ENCODE results near the gene TRIM9.

TRIM9 gene

DNA sequence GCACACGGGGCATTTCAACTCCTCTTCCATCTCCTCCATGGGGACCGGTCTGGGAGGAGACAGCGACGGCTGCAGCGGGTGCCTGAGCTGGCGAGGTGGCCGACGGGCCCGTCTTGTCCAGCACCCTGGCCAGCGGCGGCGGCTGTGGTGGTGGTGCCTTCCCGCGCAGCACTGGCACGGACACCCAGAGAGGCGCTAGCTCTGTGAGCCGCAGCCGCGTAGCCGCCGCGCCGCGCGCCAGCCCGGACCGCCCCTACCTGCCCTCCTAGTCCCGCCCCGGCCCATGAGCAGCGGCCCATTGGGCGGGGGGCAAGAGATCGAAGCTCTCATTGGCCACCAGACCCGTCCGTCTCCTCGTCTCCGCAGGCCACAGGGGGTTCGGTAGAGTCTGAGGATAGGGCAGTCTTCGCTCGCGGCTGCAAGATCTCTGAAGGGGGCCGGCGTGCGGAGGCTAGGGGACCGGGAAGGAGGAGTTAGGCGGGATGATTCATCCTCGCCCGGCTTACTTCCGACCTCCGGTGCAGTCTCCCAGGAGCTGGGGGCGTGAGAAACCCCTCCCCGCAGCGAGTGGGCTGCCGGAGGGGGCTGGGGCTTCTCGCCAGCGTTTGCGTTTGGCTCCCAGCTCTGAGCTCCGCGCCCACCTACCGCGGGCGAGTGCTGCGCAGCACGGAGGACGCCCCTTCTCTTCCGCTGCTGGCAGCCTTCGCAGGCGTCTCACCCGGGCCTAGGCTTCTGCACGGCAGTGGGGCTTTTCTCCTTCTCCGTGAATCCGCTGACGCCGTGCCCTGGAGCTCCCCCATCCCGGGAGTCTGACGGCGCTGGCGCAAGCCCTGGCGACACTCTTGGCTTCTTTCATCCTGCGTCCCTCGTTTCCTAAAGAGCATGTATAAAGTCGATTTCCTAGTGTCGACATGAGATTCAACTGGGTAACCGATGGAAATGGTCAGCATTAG lies at the start of gene TRIM9:
TRIM9 (minus strand) TSS at position 205 of the 953 bp plus-strand sequence; CDS start at position 39, 166 bp downstream.
- peak; percentile 87 for DNase-seq

DNA sequence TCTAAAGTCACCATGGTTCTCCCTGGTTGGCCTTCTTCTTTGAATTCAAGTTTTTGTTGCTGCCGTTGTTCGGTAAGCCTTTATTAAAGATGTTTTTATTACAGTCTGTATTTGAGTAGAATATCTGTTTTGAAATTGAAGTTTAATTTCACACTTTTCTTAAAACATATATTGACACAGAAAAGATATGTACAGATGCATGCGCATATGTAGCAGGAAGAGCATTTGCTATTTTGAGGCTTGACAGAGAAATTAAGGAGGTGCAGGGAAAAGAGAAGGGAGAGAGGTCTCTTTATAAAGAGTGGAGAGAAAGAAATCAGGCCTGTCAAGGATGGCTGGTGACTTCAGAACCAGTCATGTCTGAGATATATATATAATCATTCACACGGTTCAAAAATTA lies 46.0 kb upstream of the TRIM9 start:
- DNase-seq = no peak

DNA sequence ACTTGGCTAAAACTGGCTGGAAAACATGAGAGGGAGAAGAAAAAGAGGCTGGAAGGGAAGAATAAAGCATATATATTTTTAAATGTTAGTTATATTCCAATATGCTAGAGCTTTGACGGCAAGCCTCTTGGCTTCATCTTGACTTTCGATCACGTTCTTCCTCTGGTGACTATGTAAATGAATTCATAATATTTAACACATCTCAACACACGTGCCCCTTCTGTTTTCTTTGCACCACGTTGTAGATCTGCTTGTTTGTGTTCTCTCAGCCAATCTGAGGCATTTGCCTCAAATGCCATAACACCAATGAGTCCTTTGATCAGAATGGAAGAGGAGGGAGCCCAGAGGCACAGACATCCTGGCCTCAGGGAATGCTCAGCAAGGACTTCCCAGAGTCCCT lies 45.4 kb upstream of the TRIM9 start:
- DNase-seq = no peak

DNA sequence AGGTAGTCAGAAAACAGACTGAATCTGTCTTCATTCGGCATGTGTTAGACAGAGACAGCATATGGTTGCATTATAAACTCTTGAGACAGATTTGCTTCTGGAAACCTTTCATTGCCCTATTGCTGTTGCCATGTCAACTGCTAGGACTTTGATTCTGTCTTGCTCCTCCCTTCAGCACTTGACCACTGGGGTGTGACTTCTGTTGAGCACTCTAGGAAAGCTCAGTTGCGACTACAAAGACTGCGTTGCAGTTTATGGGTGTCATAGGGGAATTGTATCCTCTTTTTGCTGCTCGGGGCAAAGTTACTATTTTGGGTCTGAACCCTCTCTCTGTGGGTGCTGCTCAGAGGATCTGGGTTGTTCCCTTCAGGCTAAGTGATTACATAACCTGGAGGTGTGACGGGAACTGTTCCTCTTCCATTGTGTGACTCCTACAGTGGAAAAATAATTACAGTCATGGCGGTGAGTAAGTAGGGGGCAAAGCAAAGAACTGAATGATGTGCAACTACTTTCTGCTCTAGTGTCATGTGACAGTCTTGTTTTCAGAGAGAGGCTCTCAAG lies 44.3 kb upstream of the TRIM9 start:
- no peak for DNase-seq

DNA sequence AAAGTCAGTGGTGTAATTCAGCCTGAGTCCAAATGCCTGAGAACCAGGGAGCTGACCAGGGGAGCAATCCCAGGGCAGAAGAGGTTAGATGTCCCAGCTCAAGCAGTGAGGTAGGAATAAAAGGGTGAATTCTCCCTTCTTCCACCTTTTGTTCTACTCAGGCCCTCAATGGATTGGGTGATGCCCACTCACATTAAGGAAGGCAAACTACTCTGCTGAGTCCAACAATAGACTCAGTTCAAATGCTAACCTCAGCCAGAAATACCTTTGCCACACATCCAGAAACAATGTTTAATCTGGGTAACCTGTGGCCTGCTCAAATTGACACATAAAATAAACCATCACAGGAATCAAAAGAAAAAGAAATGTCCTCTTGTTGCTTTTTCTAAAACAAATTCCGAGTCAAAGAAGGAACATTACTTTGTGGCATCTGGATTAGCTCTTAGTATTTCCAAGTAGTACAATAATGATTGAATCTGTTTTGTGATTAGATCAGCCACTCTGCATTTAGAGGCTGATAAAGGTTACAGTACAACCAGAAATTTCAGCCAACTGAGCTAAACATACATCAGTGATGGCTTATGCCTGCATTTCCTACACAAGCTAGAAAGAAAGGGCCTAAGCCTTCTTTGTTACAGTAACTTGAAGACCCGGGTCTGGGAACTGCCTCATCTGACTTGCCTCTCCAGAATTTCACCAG lies 43.6 kb upstream of the TRIM9 start:
- no peak for DNase-seq

DNA sequence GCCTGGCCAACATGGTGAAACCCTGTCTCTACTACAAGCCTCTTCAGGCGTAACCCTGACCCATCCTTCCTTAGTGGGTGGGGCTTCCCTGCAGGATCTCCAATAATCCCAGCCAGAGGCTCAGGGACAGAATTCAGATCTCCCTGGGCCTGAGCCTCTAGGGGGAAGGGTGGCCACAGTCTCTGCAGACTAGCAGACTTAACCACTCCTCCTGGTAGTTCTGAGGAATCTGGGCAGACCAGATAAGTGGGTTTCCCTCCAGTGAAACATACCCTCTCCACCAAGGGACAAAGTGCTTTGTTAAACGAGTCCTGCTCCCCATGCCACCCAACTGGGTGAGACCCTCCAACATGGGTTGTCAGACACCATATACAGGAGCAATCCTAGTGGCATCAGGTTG lies 36.6 kb upstream of the TRIM9 start:
- no peak for DNase-seq

DNA sequence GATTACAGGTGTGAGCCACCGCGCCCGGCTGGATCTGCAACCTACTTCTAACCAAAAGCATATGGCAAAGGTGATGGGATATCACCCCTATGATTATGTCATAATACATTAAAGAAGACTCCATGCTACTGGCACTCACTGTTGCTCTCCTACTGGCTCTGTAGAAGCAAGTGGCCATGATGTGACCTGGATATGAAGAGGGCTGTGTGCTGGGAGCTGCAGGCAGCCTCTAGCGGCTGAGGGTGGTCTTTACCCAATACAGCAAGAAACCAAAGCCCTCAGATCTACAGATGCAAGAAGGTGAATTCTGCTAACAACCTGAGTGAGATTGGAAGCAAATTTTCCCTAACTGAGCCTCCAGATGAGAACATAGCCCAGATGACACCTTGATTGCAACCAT lies 34.2 kb upstream of the TRIM9 start:
- DNase-seq = no peak

DNA sequence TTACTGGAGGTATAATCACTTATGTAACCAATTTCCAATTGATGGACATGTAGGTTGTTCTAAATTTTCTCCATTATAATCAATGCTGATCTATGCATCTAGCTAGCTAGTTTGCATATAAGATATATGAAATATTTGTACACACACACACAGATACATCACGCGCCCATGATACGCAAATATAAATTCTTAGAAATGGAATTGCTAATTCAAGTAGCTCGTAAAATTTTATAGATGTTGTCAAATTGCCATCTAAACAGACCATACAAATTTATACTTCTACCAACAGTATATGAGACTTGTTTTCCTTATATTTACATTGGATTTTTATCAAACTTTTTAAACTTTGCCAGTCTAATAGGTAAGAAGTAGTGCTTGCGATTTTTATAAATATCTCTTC lies 29.1 kb upstream of the TRIM9 start:
- no peak for DNase-seq

DNA sequence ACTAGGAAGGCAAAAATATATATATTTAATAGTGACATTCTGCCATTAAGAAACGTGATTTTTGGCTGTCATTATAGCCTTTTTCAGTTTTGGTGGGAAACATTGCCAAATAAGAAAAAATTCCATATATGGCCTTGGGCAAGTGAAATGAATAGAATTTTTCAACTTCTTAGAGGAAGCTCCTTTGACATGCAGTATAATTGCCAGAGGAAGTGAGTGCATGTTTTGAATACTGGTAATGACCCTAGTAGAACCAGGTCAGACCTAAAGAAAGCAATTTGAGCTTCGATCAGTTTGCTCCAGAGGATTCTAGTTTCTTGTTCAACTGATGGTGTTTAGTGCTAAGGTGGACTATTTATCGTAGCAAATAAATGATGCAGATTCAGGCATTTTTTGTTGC lies 26.2 kb upstream of the TRIM9 start:
- DNase-seq = no peak

DNA sequence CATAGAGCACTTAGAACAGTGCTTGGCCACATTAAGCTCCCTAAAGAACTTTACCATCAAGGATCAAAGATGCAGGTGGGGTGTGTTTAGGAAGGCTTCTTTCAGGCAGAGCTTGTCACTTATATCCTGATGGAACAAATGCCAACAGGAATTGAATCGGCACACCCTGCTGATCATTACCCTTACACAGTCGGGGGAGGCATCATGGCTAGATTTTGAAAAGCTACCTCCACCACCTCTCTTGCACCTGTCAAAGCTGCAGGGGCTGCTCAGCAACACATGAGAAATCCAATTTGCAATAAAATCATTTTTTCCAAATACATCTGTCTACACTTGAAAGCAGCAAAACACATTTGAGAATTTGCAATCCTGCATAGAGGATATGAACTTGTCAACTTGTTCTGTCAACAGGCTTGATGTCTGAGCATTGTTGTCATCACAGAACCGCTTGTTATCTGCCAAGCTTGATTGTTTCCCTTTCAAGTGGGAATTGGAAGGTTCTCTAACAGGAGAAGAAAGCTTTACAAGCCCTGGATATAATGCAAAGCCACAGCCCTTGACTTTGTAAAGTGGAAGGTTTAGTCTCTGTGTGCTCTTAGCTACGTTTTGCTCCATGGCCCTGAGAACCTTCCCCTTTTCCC lies 24.6 kb upstream of the TRIM9 start:
- no peak for DNase-seq

DNA sequence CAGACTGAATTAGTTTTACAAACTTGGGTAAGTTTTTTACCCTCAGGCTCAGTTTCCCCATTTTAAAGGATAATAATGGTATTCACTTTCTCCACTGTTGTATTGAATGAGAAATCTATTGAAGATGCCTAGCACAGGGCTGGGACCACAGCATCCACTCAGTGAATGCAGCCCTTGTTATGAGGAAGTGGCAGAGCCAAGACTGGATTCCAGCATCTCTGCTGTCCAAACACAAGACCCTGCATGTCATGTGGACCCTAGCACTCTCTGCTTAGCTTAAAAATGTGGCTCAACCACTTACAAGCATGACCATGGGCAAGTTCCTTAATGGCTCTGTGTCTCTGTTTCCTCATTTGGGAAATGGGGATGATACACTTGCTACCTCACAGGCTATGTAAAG lies 24.1 kb upstream of the TRIM9 start:
- no peak for DNase-seq

DNA sequence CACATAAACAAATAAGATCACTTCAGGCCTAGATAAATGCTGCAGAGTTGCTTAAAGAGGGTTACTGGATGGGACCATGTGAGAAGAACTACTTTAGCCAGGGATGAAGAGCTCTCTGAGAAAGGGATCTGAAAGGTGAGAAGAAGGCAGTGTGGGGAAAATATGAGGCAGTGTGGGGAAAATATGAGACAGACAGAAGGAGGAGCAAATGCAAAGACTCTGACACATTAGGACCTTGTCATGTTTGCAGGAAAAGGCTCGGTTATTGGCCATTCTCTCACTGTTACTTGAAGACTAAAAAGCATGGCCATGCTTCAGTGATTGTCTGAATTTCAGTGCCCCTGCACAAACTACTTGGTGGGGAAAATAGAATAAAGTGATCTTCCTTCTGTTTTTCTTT lies 22.7 kb upstream of the TRIM9 start:
- no peak for DNase-seq

DNA sequence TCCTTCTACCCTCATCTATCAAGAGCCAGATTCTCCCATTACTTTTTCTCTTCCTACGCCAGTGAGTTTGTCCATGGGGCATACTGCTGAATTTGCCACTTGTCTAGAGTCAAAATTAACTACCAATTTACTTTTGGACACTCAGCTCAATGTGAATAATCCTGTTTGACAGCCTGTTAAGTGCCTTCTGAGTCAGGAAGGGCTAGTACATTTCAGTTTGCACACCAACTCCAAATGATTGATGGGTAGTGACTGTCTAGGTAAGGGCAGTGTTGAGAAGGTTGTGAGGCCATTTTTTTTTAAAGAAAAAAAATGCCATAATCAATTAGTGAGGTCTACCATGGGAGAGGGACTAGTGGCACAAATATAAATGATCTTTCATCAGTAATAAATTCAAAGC lies 21.8 kb upstream of the TRIM9 start:
- DNase-seq = no peak

DNA sequence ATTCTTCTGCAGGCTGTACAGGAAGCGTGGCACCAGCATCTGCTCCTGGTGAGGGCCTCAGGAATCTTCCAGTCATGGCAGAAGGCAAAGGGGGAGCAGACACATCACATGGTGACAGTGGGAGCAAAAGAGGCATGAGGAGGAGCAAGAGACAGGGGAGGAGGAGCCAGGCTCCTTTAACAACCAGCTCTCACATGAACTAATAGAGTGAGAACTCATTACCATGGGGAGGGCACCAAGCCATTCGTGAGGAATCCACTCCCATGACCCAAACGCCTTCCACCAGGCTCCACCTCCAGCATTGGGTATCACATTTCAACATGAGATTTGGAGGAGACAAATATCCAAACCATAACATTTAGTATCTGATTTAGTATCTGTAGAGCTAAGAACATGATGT lies 14.7 kb upstream of the TRIM9 start:
- no peak for DNase-seq

DNA sequence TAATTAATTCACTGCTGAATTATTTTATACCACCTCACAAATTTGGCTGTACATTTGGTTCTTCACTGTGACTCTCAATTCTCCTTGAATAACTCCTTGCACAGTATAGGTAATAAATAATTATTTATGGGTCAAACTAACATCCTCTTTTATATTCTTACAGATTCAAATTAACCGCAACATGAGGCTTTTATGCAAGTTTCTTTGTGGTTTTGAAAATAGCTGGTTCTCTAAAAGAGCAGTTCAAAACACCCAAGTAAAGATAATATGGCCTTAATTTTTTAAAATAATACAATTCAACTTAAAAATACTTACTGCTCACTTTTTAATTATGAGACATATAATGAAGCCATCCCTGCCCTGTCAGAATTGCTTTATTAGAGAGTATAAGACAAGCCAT lies 12.9 kb upstream of the TRIM9 start:
- DNase-seq = no peak

DNA sequence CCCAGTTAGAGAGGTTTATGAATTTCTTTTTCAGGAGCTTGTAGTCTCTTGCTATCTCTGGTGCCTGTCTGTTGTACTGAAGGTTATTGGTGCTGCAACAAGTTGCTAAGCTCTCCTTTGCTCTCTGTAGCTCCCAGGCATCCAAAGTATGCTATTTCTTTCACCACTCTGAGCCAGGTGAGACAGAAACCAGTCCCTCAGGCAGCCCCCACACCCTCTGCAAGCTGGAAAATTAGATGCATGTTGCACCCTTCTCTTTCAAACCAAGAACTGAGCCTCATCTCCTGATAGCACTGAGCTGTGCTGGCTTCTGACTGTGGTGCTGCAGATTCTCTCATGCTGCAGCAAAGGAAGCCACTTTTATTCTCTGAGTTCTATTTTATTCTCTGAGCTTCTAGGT lies 9.6 kb upstream of the TRIM9 start:
- DNase-seq = no peak

DNA sequence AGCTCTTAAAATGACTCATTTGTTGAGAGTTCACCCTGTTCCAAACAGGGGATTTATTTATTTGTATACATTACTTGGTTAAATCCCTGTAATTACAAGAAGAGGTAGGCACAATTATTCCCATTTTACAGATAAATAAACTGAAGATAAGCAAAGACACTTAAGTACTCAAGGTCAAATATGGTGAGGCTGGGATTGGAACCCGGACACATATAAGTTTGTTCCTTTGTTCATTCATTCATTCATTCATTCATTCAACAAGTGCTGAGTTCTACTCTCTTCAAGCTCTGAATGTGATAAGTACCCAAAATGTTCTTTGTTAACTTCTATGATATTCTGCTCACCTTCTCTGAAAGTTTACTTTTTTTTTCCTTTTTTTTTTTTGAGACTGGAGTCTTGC lies 2.4 kb upstream of the TRIM9 start:
- no peak for DNase-seq

DNA sequence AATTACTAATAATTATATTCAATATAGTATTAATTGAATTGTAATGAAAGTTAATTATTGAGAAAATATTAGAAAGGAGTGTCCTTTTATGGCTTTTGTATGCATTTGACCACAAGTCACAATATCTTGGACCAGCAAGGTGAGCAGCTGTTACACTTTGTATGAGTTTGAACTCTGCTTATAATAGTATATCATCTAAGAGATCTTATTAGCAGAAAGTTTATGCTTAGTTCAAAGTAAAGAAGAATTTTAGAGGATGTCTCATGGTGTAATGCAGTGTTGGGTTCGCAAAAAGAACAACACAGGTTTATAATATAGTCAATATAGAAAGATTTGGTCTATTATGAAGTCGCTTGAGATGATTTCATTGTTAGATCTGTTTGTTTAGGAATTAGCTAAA lies 2.0 kb upstream of the TRIM9 start:
- DNase-seq = no peak

DNA sequence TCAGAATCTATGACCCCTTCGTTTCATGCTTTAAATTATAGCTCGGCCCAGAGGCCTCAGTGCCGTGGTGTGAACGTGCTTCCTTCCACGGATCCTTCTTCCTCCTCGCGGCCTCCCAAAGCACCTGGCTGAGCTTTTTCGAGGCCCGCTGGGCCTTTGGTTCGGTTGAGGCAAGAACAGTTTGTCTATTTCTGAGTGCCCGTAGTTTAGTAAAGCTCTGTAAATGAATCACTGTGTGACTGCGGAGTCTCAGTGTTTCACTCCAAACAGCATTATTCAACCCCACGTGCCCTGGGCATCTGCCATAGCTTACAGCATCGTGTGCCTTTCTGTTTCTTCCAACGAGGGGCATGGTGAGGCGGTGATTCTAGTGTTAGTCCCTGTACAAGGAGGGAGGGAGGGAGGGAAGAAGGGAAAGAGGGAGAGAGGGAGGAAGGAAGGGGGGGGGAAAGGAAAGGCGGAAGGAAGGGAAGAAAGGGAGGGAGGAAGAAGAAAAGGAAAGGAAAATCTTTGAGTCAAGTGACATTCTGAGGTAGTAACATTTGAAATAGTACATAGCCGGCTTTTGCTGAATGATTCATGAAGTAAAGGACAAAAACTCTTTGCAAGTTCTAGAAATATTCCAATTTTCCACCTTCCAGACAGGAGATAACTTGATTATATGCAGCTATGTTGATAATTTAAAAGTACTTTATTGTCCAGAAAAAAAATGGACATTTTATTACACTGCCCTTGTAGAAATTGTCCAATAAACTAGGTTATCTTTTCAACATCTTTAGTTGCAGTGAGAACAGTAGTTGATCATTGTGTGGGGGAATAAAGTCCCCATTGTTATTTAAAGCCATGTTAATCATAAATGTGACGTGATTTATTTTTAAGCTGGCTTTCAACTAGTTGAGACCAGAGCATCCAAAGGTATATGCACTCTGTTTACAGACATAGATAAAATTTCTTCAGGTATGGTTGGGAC lies 1.2 kb upstream of the TRIM9 start:
- no peak for DNase-seq

DNA sequence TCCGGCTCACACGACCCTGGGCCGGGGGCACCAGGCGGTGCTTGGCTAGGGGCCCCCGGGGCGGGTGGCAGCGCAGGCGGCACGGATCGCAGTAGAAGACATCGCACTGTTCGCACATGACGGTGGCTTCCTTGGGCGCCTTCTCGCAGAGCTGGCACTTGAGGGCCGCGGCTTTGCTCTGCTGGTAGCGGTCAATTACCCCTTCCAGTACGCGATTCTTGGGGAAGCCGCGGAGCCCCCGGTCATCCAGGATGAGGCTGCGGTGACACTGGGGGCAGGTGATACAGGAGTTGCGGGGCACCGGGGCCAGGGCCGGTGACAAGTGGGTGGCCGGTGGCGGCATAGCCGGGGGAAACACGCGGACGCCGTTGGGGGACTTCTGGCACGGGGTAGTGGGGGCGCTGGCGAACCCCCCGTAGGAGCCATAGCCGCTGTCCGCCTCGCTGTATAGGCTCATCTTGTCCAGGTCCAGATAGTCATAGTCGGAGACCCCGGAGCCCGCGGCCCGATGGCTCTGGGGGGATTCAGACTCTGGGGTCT lies 553 bp downstream of the TRIM9 start:
- DNase-seq = no peak

DNA sequence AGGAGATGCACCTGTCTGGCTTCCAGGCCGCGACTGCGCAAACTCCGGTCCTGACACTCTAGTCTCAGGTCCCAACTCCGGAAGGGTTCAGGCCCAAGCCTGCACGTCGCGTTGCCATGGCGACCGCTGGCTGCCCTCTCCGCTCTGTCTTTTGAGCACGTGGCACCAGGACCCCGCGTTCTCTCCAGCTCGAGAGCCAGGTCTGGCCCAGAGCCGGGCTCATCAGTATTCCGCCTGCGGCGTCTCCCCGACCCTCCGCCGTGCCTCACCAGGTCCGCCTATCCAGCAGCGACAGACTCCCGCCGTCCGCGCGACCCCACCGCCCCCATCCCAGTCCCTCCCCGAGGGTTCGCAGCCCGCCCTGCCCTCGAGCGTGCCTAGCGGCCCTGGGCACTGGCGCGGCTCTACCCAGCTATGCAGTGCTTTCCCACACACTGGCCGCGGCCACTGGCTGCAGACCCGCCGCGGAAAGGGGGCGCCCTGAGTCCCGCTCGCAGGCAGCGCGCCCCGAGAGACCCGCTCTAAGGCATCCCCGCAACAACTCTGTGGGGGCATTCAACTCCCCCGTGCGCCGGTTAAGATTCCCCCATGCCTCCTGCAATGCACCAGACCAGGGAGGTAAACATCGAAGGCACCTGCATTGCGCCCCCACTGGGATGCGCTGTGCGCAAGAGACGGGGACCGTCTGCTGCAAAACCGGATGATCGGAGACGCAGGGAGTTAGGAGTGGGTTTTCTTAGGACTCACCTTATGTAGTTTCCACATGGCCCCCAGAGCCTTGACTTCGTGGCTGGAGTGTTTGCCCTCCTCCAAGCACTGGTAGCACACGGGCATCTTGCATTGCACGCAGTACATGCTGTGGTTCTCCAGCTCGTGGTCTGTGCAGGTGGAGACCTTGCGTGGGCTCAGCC lies 1.3 kb downstream of the TRIM9 start:
- no peak for DNase-seq

All from NCI-H1436 treated with DMSO at 0.1 percent for 48 hours (cell line).